ENCODE results near the gene NTM.
"Not testable (repeated sequence)": the region's sequence is repeated elsewhere in the genome, so short reads cannot be mapped to it uniquely, and the experiment has no call there.

Gene NTM

GRCh38 chr11:131483877-131484276 is 113.5 kb downstream of the NTM start:
- Histone ChIP-seq H3K4me3 (no peak overlapping the region), H3K27ac (no peak overlapping the region)

DNA sequence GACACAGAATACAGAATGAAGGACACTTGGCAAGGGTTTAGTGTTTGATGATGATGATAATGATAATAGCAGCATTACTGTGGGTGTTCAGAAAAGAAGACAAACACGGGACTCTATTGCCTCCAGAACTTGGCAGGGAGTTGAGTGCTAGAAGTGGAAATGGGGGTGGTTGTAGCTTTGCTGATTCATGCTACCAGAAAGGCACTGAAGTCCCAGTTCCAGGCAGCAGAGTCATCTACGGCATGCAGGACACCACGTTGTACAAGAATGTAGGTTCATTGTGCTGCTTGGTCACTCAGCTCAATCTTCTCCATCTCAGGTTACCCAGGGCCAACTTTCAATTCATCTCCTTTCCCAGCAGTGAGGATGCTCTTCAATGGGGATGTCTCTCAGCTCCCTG is 115.7 kb downstream of the NTM start:
- Histone ChIP-seq H3K27ac (no peak overlapping the region), H3K4me3 (no peak overlapping the region)

GRCh38 chr11:131486937-131487635 is 116.7 kb downstream of the NTM start:
- Histone ChIP-seq H3K4me3 (no peak overlapping the region), H3K27ac (no peak overlapping the region)

GRCh38 chr11:131488238-131488637 is 117.8 kb downstream of the NTM start:
- no peak overlapping the region for H3K27ac ChIP-seq
- no peak overlapping the region for H3K4me3 ChIP-seq

GRCh38 chr11:131491503-131491902 is 121.1 kb downstream of the NTM start:
- H3K4me3 ChIP-seq: no peak overlapping the region
- no peak overlapping the region for H3K27ac ChIP-seq

GRCh38 chr11:131495423-131495822 is 125.0 kb downstream of the NTM start:
- Histone ChIP-seq H3K4me3 (no peak overlapping the region), H3K27ac (peak overlapping the region in 8 of 21 experiments; percentile 17 to 52 (median 38))

DNA sequence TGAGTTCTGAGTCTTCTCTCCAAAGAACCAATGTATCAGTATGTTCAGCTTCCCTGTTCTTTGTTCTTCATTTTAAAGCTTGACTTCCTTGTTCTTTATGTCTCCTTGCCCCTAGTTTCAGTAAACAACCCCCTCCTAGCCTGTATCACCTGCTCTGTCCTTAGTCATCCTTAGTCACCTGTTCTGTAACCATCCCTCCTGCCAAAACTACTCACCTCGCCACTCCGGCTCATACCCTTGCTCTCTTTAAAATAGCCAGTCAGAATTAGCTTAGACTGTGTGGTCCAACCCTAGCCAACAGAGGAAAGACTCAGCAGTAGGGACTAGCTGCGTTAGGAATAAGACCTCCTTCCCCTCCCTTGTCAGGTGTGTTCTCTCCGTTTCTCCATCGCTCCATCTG is 127.3 kb downstream of the NTM start:
- H3K4me3 ChIP-seq: not testable (repeated sequence)

DNA sequence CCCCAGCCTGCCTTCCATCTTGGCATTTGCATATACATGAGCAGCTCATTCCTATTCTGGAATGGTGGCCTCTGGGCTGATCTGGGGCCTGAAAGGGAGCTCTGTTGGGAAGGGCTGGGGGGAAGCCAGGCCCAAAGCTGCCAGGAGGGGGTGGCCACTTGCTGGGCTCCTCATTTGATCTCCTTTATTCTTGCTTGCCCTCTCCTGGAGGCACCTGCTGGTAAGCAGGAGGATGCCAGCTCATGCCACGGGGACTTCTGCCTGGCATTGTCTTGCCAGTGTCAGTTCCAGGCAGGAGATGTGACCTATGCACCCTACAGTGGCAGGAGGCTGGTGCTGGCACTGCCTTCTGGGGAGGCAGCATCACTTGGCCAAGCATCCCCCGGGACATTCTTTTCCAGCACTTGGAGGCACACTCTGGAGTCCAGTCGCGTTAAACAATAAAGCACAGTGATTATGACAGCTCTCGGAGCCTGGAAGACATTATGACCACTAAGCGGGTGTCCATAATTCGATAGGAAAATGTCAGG is 128.3 kb downstream of the NTM start:
- no peak overlapping the region for H3K27ac ChIP-seq

More for the DNA sequence above, 127.3 kb downstream of the NTM start:
- not testable (repeated sequence) for H3K27ac ChIP-seq

DNA sequence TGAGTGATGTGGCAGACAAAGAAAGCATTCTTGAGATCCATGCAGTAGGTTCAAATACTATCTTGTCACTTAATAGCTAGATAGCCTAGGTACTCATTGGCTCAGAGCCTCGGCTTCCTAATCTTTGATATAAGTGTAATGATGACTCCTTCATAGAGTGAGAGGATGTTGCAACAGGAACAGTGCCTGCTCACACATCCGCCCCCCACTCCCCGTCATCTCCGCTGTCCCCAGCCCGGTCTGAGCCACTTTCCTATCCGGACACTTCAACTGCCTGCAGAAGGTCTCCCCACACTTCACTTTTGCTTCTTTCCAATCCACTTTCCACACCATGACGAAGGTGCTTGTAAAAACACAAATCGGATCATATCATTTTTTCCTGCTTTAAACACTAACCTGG is 128.8 kb downstream of the NTM start:
- H3K4me3 ChIP-seq: no peak overlapping the region
- H3K27ac ChIP-seq: no peak overlapping the region

More for the DNA sequence above, 128.3 kb downstream of the NTM start:
- no peak overlapping the region for H3K4me3 ChIP-seq

- Histone ChIP-seq H3K4me3 (no peak overlapping the region), H3K27ac (no peak overlapping the region)
Measured at GRCh38 chr11:131503017-131503416, 132.6 kb downstream of the NTM start.

- Histone ChIP-seq H3K27ac (no peak overlapping the region), H3K4me3 (no peak overlapping the region)
Measured at GRCh38 chr11:131504199-131504949, 134.0 kb downstream of the NTM start.

GRCh38 chr11:131506348-131506747 is 135.9 kb downstream of the NTM start:
- H3K4me3 ChIP-seq: no peak overlapping the region

DNA sequence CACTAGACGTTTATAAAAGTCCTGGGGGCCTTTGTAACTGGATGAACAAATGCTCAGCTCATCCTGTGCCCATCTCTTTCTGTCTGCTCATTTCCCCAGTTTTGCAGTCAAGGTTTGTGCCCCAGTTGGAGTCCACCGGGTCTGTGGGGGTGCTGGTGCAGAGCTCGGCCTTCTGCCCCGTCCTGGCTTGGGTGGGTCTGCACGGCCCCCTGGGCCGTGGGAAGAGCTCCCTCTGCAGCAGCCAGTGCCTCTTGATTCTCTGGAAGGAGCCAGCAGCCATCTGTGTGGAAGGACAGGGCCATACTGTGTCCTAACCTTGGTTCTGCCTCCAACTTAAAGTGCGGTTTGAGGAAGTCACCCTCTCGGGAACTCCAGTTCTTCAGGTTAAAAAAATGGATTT is 140.2 kb downstream of the NTM start:
- Histone ChIP-seq H3K4me3 (no peak overlapping the region), H3K27ac (no peak overlapping the region)

More at GRCh38 chr11:131506348-131506747, 135.9 kb downstream of the NTM start:
- no peak overlapping the region for H3K27ac ChIP-seq

GRCh38 chr11:131511794-131512193 is 141.4 kb downstream of the NTM start:
- Histone ChIP-seq H3K27ac (no peak overlapping the region), H3K4me3 (no peak overlapping the region)

- Histone ChIP-seq H3K27ac (no peak overlapping the region), H3K4me3 (no peak overlapping the region)
Measured at GRCh38 chr11:131512228-131512627, 141.8 kb downstream of the NTM start.

DNA sequence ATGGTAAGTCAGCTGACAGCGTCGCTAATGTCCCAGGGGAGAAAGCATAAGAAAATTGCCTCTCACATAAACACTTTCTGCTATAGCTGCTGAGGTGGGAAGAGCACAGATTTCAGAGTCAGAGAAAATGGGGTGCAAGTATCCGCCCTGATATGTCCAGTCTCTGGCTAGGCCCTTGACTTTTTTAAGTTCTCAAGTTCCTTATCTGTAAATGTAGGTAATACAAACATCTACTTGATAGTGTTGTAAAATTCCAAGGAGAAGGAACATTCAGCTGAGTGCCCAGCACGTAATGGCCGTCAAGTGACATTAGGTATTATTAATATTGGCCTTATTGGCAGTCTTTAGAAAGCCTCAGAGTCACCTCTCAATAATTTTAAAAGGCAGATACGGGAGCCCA is 143.6 kb downstream of the NTM start:
- no peak overlapping the region for H3K27ac ChIP-seq
- H3K4me3 ChIP-seq: no peak overlapping the region

- Histone ChIP-seq H3K27ac (no peak overlapping the region), H3K4me3 (no peak overlapping the region)
Measured at GRCh38 chr11:131518305-131518838, 148.0 kb downstream of the NTM start.

DNA sequence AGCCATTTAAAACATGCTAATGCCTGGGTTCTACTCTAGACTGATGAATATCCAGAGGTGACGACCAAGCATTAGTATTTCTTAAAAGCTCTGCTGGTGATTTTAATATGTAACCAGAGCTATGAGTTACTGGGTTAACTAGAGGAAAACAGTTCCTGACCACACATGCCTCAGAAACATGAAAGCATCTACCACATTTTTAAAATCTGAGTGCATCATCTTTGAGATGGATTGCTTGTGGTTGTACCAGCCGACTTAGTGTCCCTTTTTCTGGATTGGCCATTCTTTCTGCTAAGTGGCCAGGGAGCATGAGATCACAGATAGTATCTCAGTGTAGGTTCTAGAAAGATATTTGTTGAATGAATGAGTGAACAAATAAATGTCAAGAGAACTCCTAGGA is 152.4 kb downstream of the NTM start:
- Histone ChIP-seq H3K4me3 (no peak overlapping the region), H3K27ac (no peak overlapping the region)

- Histone ChIP-seq H3K27ac (no peak overlapping the region), H3K4me3 (no peak overlapping the region)
Measured at GRCh38 chr11:131530407-131530806, 160.0 kb downstream of the NTM start.

GRCh38 chr11:131533149-131533548 is 162.7 kb downstream of the NTM start:
- no peak overlapping the region for H3K27ac ChIP-seq
- H3K4me3 ChIP-seq: no peak overlapping the region

- H3K27ac ChIP-seq: no peak overlapping the region
- H3K4me3 ChIP-seq: no peak overlapping the region
Measured at GRCh38 chr11:131533998-131534397, 163.6 kb downstream of the NTM start.

Measured in skin epidermis (tissue), 12 donors.